ENCODE measurements around the gene S100A2. TPM values are rescaled to one million over a fixed set of nuclear protein-coding genes. Genes with fewer than 3 reads are reported as not detected.
"Not testable (repeated sequence)": the region's sequence is repeated elsewhere in the genome, so short reads cannot be mapped to it uniquely, and the experiment has no call there.

Gene S100A2
- total and polyA plus RNA-seq, 4 donors, result 0.40 to 1.2 (median 0.81) TPM; not detected in 1

DNA sequence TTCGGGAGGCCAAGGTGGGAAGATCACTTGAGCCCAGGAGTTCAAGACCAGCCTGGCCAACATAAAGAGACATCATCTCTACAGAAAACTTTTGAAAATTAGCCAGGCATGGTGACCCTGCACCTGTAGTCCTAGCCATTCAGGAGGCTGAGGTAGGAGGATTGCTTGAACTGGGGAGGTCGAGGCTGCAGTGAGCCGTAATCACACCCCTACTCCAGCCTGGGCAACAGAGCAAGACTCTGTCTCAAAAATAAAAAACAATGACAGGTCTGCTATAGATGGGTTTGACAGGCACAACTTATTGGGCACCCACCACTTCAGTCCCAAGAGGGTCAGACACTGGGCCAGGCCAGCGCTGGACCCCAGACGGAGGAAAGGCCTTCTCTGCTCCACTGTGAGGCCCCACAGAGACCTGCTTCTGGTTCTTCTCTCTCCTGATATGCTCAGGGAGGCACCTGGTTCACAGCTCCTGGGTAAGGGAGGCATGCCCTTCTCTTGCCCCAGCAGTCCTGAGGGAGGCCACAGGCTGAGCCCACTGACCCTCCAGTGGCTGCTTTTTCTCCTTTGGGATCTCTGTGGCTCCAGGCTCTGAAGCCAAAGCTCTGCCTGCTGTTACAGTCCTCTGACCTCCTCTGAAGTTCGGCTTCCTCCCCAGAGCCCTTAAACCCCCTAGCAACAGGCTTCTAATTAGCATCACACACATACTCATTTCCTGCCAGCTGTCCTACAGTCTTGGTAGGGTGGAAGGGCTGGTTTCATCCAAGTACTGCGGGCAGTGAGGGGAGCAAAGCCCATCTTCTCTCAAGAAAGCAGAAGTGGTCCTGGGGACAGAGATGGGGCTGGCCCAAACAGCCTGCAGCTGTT is 32.9 kb upstream of the S100A2 start:
- Histone ChIP-seq H3K4me1 (ENCODE audit: control insufficient read depth, insufficient read depth, low read length) (peaks cover 16% of the 10 kb centered on the region), H3K27me3 (ENCODE audit: control insufficient read depth, insufficient read depth, low read length) (no peaks in the 10 kb centered on the region), H3K4me3 (ENCODE audit: low read depth, low read length) (no peak overlapping the region), H3K27ac (ENCODE audit: low read depth, low read length) (peak overlapping the region; percentile 69), H3K9me3 (ENCODE audit: control insufficient read depth, insufficient read depth, low read length) (no peaks in the 10 kb centered on the region), H3K36me3 (ENCODE audit: control insufficient read depth, insufficient read depth, low read length) (no peaks in the 10 kb centered on the region)
- 84% methylated on average over 5 of the region's 7 CpGs for WGBS (ENCODE audit: insufficient coverage)
- DNase-seq (ENCODE audit: low read depth in 4 of 6, low spot score in 6 of 6), result peak in 2 of 6 donors; percentile 73 to 76

DNA sequence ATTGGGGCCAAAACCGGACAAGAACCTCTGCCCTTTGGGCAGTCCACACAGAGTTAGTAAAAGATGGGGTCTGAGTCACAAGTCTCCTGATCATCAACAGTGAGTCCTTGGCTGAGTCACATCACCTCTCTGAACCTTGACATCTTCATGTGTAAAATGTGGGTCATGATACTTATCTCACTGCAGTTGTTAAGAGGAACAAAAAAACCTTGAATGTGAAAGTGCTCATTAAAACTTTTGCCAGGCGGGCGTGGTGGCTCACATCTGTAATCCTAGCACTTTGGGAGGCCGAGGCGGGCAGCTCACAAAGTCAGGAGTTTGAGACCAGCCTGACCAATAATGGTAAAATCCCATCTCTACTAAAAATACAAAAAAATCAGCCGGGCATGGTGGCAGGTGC is 31.6 kb upstream of the S100A2 start:
- 100% methylated on average over 4 of the region's 6 CpGs for WGBS (ENCODE audit: insufficient coverage)
- Histone ChIP-seq H3K27ac (ENCODE audit: low read depth, low read length) (no peak overlapping the region), H3K9me3 (ENCODE audit: control insufficient read depth, insufficient read depth, low read length) (no peaks in the 10 kb centered on the region), H3K36me3 (ENCODE audit: control insufficient read depth, insufficient read depth, low read length) (no peaks in the 10 kb centered on the region), H3K4me1 (ENCODE audit: control insufficient read depth, insufficient read depth, low read length) (peaks cover 21% of the 10 kb centered on the region), H3K4me3 (ENCODE audit: low read depth, low read length) (no peak overlapping the region), H3K27me3 (ENCODE audit: control insufficient read depth, insufficient read depth, low read length) (no peaks in the 10 kb centered on the region)
- DNase-seq (ENCODE audit: low read depth in 4 of 6, low spot score in 6 of 6), result no peak

DNA sequence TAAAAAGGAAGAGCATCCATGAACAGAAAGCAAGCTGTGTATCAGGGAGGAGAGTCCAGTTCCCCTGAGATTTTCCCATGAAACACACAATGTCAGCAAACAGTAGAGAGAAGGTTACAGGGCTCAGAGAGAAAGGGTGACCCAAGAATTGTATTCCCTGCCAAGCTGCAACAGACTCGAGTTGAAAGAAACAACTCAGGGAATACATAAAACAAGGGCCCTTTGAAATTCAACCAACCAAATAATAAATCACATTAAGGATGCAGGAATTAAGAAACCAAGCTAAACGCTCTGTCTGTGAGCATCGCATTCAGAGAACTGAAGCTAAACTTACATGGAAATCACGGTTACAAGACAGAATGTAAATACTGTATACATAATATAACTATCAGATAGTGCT is 27.1 kb upstream of the S100A2 start:
- H3K27me3 ChIP-seq (ENCODE audit: control insufficient read depth, insufficient read depth, low read length), result no peaks in the 10 kb centered on the region
- no peak overlapping the region for H3K4me3 ChIP-seq (ENCODE audit: low read depth, low read length)
- peaks cover 10% of the 10 kb centered on the region for H3K4me1 ChIP-seq (ENCODE audit: control insufficient read depth, insufficient read depth, low read length)
- H3K27ac ChIP-seq (ENCODE audit: low read depth, low read length), result peak overlapping the region; percentile 61
- no peaks in the 10 kb centered on the region for H3K36me3 ChIP-seq (ENCODE audit: control insufficient read depth, insufficient read depth, low read length)
- peak in 2 of 6 donors; percentile 82 to 84 for DNase-seq (ENCODE audit: low read depth in 4 of 6, low spot score in 6 of 6)
- no peaks in the 10 kb centered on the region for H3K9me3 ChIP-seq (ENCODE audit: control insufficient read depth, insufficient read depth, low read length)
- WGBS (ENCODE audit: insufficient coverage), result 0% methylated on average over 1 of the region's 4 CpGs

DNA sequence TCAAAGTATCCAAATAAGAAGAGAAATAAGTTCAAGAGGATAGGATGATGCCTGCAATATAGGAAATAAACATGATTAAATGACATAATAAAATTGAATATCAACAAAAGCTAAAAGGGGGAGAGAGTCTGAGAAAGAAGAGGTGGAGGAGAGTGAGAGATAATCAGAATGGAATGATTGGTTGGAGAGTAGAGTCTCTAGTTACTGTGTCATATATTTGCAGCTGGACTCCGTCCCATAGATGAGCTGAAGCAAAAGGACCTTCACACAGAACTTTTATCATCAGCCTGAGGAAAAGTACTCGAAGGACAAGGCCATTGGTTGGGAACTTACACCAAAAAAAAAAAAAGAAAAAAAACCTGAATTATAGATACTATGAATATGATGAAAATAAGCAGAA is 22.8 kb upstream of the S100A2 start:
- H3K36me3 ChIP-seq (ENCODE audit: control insufficient read depth, insufficient read depth, low read length), result no peaks in the 10 kb centered on the region
- no peaks in the 10 kb centered on the region for H3K27me3 ChIP-seq (ENCODE audit: control insufficient read depth, insufficient read depth, low read length)
- H3K4me3 ChIP-seq (ENCODE audit: low read depth, low read length), result no peak overlapping the region
- no peaks in the 10 kb centered on the region for H3K9me3 ChIP-seq (ENCODE audit: control insufficient read depth, insufficient read depth, low read length)
- peaks cover 19% of the 10 kb centered on the region for H3K4me1 ChIP-seq (ENCODE audit: control insufficient read depth, insufficient read depth, low read length)
- WGBS (ENCODE audit: insufficient coverage), result no CpG with 5 or more reads among the region's 2 CpGs
- no peak for DNase-seq (ENCODE audit: low read depth in 4 of 6, low spot score in 6 of 6)
- no peak overlapping the region for H3K27ac ChIP-seq (ENCODE audit: low read depth, low read length)

DNA sequence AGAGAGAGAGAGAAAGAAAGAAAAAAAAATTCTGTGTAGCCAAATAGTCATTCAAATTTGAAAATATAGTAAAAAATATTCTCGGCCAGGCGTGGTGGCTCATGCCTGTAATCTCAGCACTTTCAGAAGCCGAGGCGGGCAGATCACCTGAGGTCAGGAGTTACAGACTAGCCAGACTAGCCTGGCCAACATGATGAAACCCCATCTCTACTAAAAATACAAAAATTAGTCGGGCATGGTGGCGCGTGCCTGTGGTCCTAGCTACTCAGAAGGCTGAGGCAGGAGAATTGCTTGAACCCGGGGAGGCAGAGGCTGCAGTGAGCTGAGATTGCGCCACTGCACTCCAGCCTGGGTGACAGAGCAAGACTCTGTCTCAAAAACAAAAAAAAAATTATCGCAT is 22.4 kb upstream of the S100A2 start:
- H3K27ac ChIP-seq (ENCODE audit: low read depth, low read length); H3K36me3 ChIP-seq (ENCODE audit: control insufficient read depth, insufficient read depth, low read length); DNase-seq (ENCODE audit: low read depth in 4 of 6, low spot score in 6 of 6); H3K4me3 ChIP-seq (ENCODE audit: low read depth, low read length); H3K9me3 ChIP-seq (ENCODE audit: control insufficient read depth, insufficient read depth, low read length); H3K27me3 ChIP-seq (ENCODE audit: control insufficient read depth, insufficient read depth, low read length): not testable (repeated sequence)
- WGBS (ENCODE audit: insufficient coverage), result 99% methylated on average over 7 of the region's 10 CpGs
- H3K4me1 ChIP-seq (ENCODE audit: control insufficient read depth, insufficient read depth, low read length), result peaks cover 16% of the 10 kb centered on the region

DNA sequence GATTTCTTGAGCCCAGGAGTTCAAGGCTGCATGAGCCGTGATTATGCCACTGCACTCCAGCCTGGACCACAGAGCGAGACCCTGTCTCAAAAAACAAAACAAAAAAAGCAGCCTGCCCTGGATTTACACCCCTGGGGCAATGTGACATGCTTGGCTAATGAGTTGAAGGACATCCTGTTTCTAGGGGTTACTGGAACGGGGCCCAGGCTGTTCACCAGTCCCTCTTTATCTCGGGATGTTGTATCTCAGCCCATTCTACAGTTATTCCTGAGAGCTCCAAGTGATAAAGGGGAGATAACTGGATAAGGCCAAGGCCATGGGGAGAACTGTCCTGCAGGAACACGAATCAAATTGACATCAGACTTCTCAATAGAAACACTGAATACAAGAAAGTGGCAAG is 21.7 kb upstream of the S100A2 start:
- no peaks in the 10 kb centered on the region for H3K27me3 ChIP-seq (ENCODE audit: control insufficient read depth, insufficient read depth, low read length)
- no peaks in the 10 kb centered on the region for H3K36me3 ChIP-seq (ENCODE audit: control insufficient read depth, insufficient read depth, low read length)
- 42% methylated on average over 2 of the region's 5 CpGs for WGBS (ENCODE audit: insufficient coverage)
- H3K27ac ChIP-seq (ENCODE audit: low read depth, low read length), result peak overlapping the region; percentile 33
- peaks cover 14% of the 10 kb centered on the region for H3K4me1 ChIP-seq (ENCODE audit: control insufficient read depth, insufficient read depth, low read length)
- H3K9me3 ChIP-seq (ENCODE audit: control insufficient read depth, insufficient read depth, low read length), result no peaks in the 10 kb centered on the region
- no peak overlapping the region for H3K4me3 ChIP-seq (ENCODE audit: low read depth, low read length)
- peak in 2 of 6 donors; percentile 65 to 75 for DNase-seq (ENCODE audit: low read depth in 4 of 6, low spot score in 6 of 6)

DNA sequence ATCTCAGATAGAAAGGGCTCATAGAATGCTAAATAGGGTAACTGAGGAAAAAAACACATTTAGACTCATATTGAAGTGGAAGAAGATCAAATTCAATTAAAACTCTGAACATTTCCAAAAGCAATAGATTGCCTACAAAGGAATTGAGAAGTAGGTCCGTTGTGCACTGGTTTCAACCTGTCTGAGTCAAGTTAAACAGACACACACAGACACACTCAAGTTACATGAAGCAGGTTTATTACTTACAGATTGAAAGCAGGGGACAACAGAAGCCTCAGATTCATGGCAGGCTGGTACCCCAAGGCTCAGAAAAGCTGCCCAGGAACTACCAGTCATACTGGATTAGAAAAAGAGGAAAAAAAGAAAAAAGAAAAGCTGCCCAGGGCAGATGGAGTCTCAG is 20.7 kb upstream of the S100A2 start:
- Histone ChIP-seq H3K9me3 (ENCODE audit: control insufficient read depth, insufficient read depth, low read length) (no peaks in the 10 kb centered on the region), H3K4me3 (ENCODE audit: low read depth, low read length) (no peak overlapping the region), H3K27ac (ENCODE audit: low read depth, low read length) (peak overlapping the region; percentile 33), H3K36me3 (ENCODE audit: control insufficient read depth, insufficient read depth, low read length) (no peaks in the 10 kb centered on the region), H3K4me1 (ENCODE audit: control insufficient read depth, insufficient read depth, low read length) (peaks cover 9% of the 10 kb centered on the region), H3K27me3 (ENCODE audit: control insufficient read depth, insufficient read depth, low read length) (no peaks in the 10 kb centered on the region)
- peak in 1 of 6 donors; percentile 32 for DNase-seq (ENCODE audit: low read depth in 4 of 6, low spot score in 6 of 6)
- no CpG with 5 or more reads among the region's 1 CpG for WGBS (ENCODE audit: insufficient coverage)

DNA sequence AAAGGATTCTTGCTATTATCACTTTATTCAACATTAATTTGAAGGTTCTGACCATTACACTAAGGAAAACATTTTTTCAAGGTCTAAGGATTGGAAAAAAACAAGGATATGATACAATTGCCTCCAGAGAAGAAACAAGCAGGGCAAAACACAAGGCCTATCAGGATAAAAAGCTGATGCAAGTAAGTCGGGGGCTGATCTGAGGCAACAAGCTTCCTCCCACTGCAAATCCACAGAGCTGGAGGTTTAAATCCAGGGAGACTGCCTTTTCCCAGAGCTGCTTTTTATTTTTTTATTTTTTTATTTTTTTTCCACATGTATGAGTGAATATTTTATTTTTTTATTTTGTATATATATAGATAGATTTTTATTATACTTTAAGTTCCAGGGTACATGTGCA is 19.4 kb upstream of the S100A2 start:
- 71% methylated on average over 1 of the region's 1 CpG for WGBS (ENCODE audit: insufficient coverage)
- Histone ChIP-seq H3K4me1 (ENCODE audit: control insufficient read depth, insufficient read depth, low read length) (peaks cover 9% of the 10 kb centered on the region), H3K36me3 (ENCODE audit: control insufficient read depth, insufficient read depth, low read length) (no peaks in the 10 kb centered on the region), H3K4me3 (ENCODE audit: low read depth, low read length) (no peak overlapping the region), H3K9me3 (ENCODE audit: control insufficient read depth, insufficient read depth, low read length) (no peaks in the 10 kb centered on the region), H3K27ac (ENCODE audit: low read depth, low read length) (no peak overlapping the region), H3K27me3 (ENCODE audit: control insufficient read depth, insufficient read depth, low read length) (no peaks in the 10 kb centered on the region)
- DNase-seq (ENCODE audit: low read depth in 4 of 6, low spot score in 6 of 6), result no peak

DNA sequence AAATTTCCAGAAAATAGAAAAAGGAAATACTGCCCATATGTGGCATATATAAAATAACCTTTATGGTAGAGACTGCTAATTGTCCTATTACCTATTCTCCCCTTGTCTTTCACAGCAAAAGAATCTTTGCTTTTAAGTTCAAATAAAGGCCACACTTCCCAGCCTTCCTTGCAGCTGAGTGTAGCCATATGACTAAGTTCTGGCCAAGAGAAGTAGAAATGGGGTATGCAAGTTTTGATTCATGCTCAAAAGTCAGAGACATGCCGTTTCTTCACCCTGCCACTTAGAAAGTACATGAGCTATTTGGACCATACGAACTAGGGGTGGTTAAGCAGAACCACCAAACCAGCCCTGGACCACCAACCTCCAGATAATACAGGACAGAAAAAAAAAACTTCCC is 18.3 kb upstream of the S100A2 start:
- 75% methylated on average over 2 of the region's 2 CpGs for WGBS (ENCODE audit: insufficient coverage)
- Histone ChIP-seq H3K27me3 (ENCODE audit: control insufficient read depth, insufficient read depth, low read length) (no peaks in the 10 kb centered on the region), H3K36me3 (ENCODE audit: control insufficient read depth, insufficient read depth, low read length) (no peaks in the 10 kb centered on the region), H3K4me3 (ENCODE audit: low read depth, low read length) (no peak overlapping the region), H3K27ac (ENCODE audit: low read depth, low read length) (no peak overlapping the region), H3K9me3 (ENCODE audit: control insufficient read depth, insufficient read depth, low read length) (no peaks in the 10 kb centered on the region), H3K4me1 (ENCODE audit: control insufficient read depth, insufficient read depth, low read length) (peaks cover 9% of the 10 kb centered on the region)
- no peak for DNase-seq (ENCODE audit: low read depth in 4 of 6, low spot score in 6 of 6)

DNA sequence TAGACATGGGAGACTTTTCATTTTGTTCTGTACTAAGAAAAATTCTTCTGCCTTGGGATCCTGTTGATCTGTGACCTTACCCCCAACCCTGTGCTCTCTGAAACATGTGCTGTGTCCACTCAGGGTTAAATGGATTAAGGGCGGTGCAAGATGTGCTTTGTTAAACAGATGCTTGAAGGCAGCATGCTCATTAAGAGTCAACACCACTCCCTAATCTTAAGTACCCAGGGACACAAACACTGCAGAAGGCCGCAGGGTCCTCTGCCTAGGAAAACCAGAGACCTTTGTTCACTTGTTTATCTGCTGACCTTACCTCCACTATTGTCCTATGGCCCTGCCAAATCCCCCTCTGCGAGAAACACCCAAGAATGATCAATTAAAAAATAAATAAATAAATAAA is 17.9 kb upstream of the S100A2 start:
- H3K4me3 ChIP-seq (ENCODE audit: low read depth, low read length); H3K27me3 ChIP-seq (ENCODE audit: control insufficient read depth, insufficient read depth, low read length); H3K9me3 ChIP-seq (ENCODE audit: control insufficient read depth, insufficient read depth, low read length); H3K36me3 ChIP-seq (ENCODE audit: control insufficient read depth, insufficient read depth, low read length); H3K27ac ChIP-seq (ENCODE audit: low read depth, low read length); DNase-seq (ENCODE audit: low read depth in 4 of 6, low spot score in 6 of 6); H3K4me1 ChIP-seq (ENCODE audit: control insufficient read depth, insufficient read depth, low read length): not testable (repeated sequence)
- no CpG with 5 or more reads among the region's 3 CpGs for WGBS (ENCODE audit: insufficient coverage)
